SK-N-SH (cell line): Measurements from ENCODE around the gene SPATA33. TPM values are rescaled to one million over a fixed set of nuclear protein-coding genes. Genes with fewer than 3 reads are reported as not detected.
"Not testable (repeated sequence)": the region's sequence is repeated elsewhere in the genome, so short reads cannot be mapped to it uniquely, and the experiment has no call there.

ENCODE experiments used
- CTCF ChIA-PET: fragments of 300-600, 350-600 bp; formaldehyde crosslinking; extraction: SDS; loops from one replicate; lab custom pipeline; 2021; lab: Yijun Ruan, JAX
- POLR2A ChIA-PET: fragments of 350-600 bp; sonication (Branson Sonifier 250); formaldehyde crosslinking; extraction: SDS; loops from one replicate; lab custom pipeline; 2020; ENCODE audit warnings: antibody characterized with exemption, inconsistent platforms; lab: Yijun Ruan, JAX
- DNase-seq: peaks from one replicate; pipeline ENCODE4 v3.0.0; 2012
- H2AFZ ChIP-seq: fragments of 200-600 bp; sonication (generic); 2 replicates; pipeline ENCODE4 v1.8.1; 2016; ENCODE audit warnings: antibody characterized with exemption, mild to moderate bottlenecking, low read depth
- H3F3A ChIP-seq: fragments of 200-600 bp; sonication (generic); replicated peaks from 2 replicates; pipeline ENCODE3; 2016; ENCODE audit warnings: antibody characterized with exemption, mild to moderate bottlenecking; ENCODE audit not compliant: insufficient read depth
- H3K27ac ChIP-seq, 2 experiments: fragments of 200-500 bp in 1 of 2; fragments of 200-600 bp in 1 of 2; sonication (Bioruptor generic) in 1 of 2; sonication (generic), shearing (Covaris generic) in 1 of 2; 2 replicates each; pipeline versions ENCODE4 v1.5.1 to v1.6.1; 2014 to 2016; ENCODE audit warnings: low read depth in 2 of 2, inconsistent platforms in 1 of 2, low read length in 1 of 2, mild to moderate bottlenecking in 1 of 2, mixed read lengths in 1 of 2
- H3K27me3 ChIP-seq: fragments of 200-600 bp; sonication (generic), shearing (Covaris generic); 2 replicates; pipeline ENCODE4 v1.6.1; 2016; ENCODE audit warnings: mixed run types; ENCODE audit not compliant: insufficient read depth
- H3K36me3 ChIP-seq, 2 experiments: fragments of 200-500 bp in 1 of 2; fragments of 200-600 bp in 1 of 2; sonication (Bioruptor generic) in 1 of 2; sonication (generic) in 1 of 2; replicated peaks in 1 of 2; 2 replicates each; pipeline versions ENCODE3 to v1.5.1; 2014 to 2016; ENCODE audit warnings: low read length in 1 of 2, mild to moderate bottlenecking in 1 of 2; ENCODE audit not compliant: insufficient read depth in 2 of 2, control insufficient read depth in 1 of 2
- H3K4me1 ChIP-seq, 2 experiments: fragments of 200-500 bp in 1 of 2; fragments of 200-600 bp in 1 of 2; sonication (Bioruptor generic) in 1 of 2; sonication (generic), shearing (Covaris generic) in 1 of 2; 2 replicates each; pipeline versions ENCODE4 v1.5.1 to v1.6.1; 2014 to 2016; ENCODE audit warnings: low read depth in 1 of 2, low read length in 1 of 2, mixed run types in 1 of 2; ENCODE audit not compliant: insufficient read depth in 2 of 2, control insufficient read depth in 1 of 2
- H3K4me2 ChIP-seq: fragments of 200-600 bp; sonication (generic), shearing (Covaris generic); 2 replicates; pipeline ENCODE4 v1.6.1; 2017; ENCODE audit warnings: mixed run types
- H3K4me3 ChIP-seq, 2 experiments: fragments of 200-500 bp in 1 of 2; fragments of 200-600 bp in 1 of 2; sonication (Bioruptor generic) in 1 of 2; sonication (generic), shearing (Covaris generic) in 1 of 2; 2 replicates each; pipeline versions ENCODE4 v1.5.1 to v1.8.1; 2014 to 2016; ENCODE audit warnings: low read depth in 2 of 2, inconsistent platforms in 1 of 2, low read length in 1 of 2, mild to moderate bottlenecking in 1 of 2, mixed read lengths in 1 of 2, moderate library complexity in 1 of 2
- H3K79me2 ChIP-seq: fragments of 200-600 bp; sonication (generic); 2 replicates; pipeline ENCODE4 v1.8.1; 2017; ENCODE audit warnings: mild to moderate bottlenecking; ENCODE audit not compliant: insufficient read depth
- H3K9ac ChIP-seq: fragments of 200-600 bp; sonication (generic); 2 replicates; pipeline ENCODE4 v1.6.1; 2017; ENCODE audit warnings: mixed run types
- H3K9me2 ChIP-seq: fragments of 200-600 bp; sonication (generic); 2 replicates; pipeline ENCODE4 v1.6.1; 2017; ENCODE audit warnings: mixed run types
- H3K9me3 ChIP-seq: fragments of 200-600 bp; sonication (generic); 2 replicates; pipeline ENCODE4 v1.6.1; 2017; ENCODE audit warnings: mixed run types, mild to moderate bottlenecking, moderate library complexity
- H4K20me1 ChIP-seq: fragments of 200-600 bp; sonication (generic); 2 replicates; pipeline ENCODE4 v1.6.1; 2017; ENCODE audit warnings: mild to moderate bottlenecking, mixed run types; ENCODE audit not compliant: insufficient read depth
- CHD2 ChIP-seq: fragments of 150-350 bp; IDR thresholded peaks from 2 replicates; pipeline ENCODE4 v1.6.1; 2018; ENCODE audit warnings: low read length; ENCODE audit not compliant: partially characterized antibody
- EZH2phosphoT487 ChIP-seq: fragments of 200-600 bp; sonication (generic); IDR thresholded peaks from 2 replicates; pipeline ENCODE4 v1.6.1; 2017; ENCODE audit warnings: low read depth, mixed run types, mild to moderate bottlenecking, antibody characterized with exemption, moderate library complexity, borderline replicate concordance
- FOXJ3 ChIP-seq: sonication (generic); formaldehyde crosslinking; IDR thresholded peaks from 2 replicates; pipeline ENCODE4 v1.5.1; 2020; ENCODE audit warnings: mild to moderate bottlenecking, missing genetic modification reagents
- FOXM1 ChIP-seq: IDR thresholded peaks from 2 replicates; pipeline ENCODE4 v1.4.0; 2012; ENCODE audit warnings: low read depth, mild to moderate bottlenecking
- GABPA ChIP-seq: IDR thresholded peaks from 2 replicates; pipeline ENCODE4 v1.4.0; 2012; ENCODE audit warnings: low read depth, mild to moderate bottlenecking
- GATA2 ChIP-seq: sonication (generic); formaldehyde crosslinking; IDR thresholded peaks from 2 replicates; pipeline ENCODE4 v1.5.0; 2020; ENCODE audit warnings: mild to moderate bottlenecking, missing genetic modification reagents
- JUND ChIP-seq: IDR thresholded peaks from 2 replicates; pipeline ENCODE4 v1.4.0; 2012
- MEF2A ChIP-seq: IDR thresholded peaks from 2 replicates; pipeline ENCODE4 v1.4.0; 2012; ENCODE audit warnings: low read depth, borderline replicate concordance
- MXI1 ChIP-seq: IDR thresholded peaks from 2 replicates; pipeline ENCODE4 v1.6.1; 2012; ENCODE audit warnings: mild to moderate bottlenecking, low read depth, low read length, improper control_type of control experiment
- NRF1 ChIP-seq: IDR thresholded peaks from 2 replicates; pipeline ENCODE4 v1.6.1; 2012; ENCODE audit warnings: low read depth, mild to moderate bottlenecking, low read length
- POLR2AphosphoS5 ChIP-seq: IDR thresholded peaks from 2 replicates; pipeline ENCODE4 v1.6.1; 2012; ENCODE audit warnings: low read depth, low read length
- RCOR1 ChIP-seq: fragments of 150-350 bp; IDR thresholded peaks from 2 replicates; pipeline ENCODE4 v1.6.1; 2017; ENCODE audit warnings: antibody characterized with exemption, low read length
- RFX5 ChIP-seq: IDR thresholded peaks from 2 replicates; pipeline ENCODE4 v1.6.1; 2012; ENCODE audit warnings: mild to moderate bottlenecking, improper control_type of control experiment, low read length
- RXRA ChIP-seq: IDR thresholded peaks from 2 replicates; pipeline ENCODE4 v1.4.0; 2012; ENCODE audit warnings: low read depth, mild to moderate bottlenecking, borderline replicate concordance
- SMC3 ChIP-seq: IDR thresholded peaks from 2 replicates; pipeline ENCODE4 v1.6.1; 2012; ENCODE audit warnings: low read depth, low read length, improper control_type of control experiment
- TCF12 ChIP-seq: IDR thresholded peaks from 2 replicates; pipeline ENCODE4 v1.4.0; 2012
- TEAD4 ChIP-seq: IDR thresholded peaks from 2 replicates; pipeline ENCODE4 v1.4.0; 2012; ENCODE audit warnings: mild to moderate bottlenecking, borderline replicate concordance; ENCODE audit not compliant: insufficient read depth
- USF2 ChIP-seq: fragments of 150-350 bp; IDR thresholded peaks from 2 replicates; pipeline ENCODE4 v1.6.1; 2017; ENCODE audit warnings: antibody characterized with exemption, low read length, low read depth, borderline replicate concordance
- YY1 ChIP-seq: IDR thresholded peaks from 2 replicates; pipeline ENCODE4 v1.4.0; 2012; ENCODE audit warnings: low read depth, mild to moderate bottlenecking
- WGBS: methylation state at CpG from one replicate; pipeline ENCODE4 v1.1.6; 2017; ENCODE audit warnings: low lambda C conversion rate; 5-methylcytosine and 5-hydroxymethylcytosine counted together
- polyA plus RNA-seq, 3 experiments: library from polyadenylated mRNA; depleted of rRNA; stranded (reverse); fragments of >200 nt; gene quantifications; 2 replicates each; pipeline ENCODE4 v1.2.3, GENCODE V29; 2012
- TF ChIP-seq, protein P1 (sequence below): IDR thresholded peaks from 2 replicates; pipeline ENCODE4; 2012
- TF ChIP-seq, protein P2 (sequence below): IDR thresholded peaks from 2 replicates; pipeline ENCODE4 v1.4.0; 2012; ENCODE audit warnings: low read depth

Gene SPATA33
- polyA plus RNA-seq, 1 of the 3 experiments (the other 2 are of a cell fraction): 7.2 TPM

- TF ChIP-seq, protein P1, sequence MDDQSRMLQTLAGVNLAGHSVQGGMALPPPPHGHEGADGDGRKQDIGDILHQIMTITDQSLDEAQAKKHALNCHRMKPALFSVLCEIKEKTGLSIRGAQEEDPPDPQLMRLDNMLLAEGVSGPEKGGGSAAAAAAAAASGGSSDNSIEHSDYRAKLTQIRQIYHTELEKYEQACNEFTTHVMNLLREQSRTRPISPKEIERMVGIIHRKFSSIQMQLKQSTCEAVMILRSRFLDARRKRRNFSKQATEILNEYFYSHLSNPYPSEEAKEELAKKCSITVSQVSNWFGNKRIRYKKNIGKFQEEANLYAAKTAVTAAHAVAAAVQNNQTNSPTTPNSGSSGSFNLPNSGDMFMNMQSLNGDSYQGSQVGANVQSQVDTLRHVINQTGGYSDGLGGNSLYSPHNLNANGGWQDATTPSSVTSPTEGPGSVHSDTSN: no peak
- TF ChIP-seq POLR2AphosphoS5: peak; percentile 34; the same call in 1 of the 2 replicates
- 0 out of 2 replicates have a peak, but pooled peaks have one; percentile 17 for TF ChIP-seq MXI1
- TF ChIP-seq NRF1: no peak
- peak; percentile 97 for TF ChIP-seq TCF12
- no peak for TF ChIP-seq SMC3
These were observed 24.5 kb upstream of the SPATA33 start (continued) for GRCh38 chr16:89633064-89633631.

DNA sequence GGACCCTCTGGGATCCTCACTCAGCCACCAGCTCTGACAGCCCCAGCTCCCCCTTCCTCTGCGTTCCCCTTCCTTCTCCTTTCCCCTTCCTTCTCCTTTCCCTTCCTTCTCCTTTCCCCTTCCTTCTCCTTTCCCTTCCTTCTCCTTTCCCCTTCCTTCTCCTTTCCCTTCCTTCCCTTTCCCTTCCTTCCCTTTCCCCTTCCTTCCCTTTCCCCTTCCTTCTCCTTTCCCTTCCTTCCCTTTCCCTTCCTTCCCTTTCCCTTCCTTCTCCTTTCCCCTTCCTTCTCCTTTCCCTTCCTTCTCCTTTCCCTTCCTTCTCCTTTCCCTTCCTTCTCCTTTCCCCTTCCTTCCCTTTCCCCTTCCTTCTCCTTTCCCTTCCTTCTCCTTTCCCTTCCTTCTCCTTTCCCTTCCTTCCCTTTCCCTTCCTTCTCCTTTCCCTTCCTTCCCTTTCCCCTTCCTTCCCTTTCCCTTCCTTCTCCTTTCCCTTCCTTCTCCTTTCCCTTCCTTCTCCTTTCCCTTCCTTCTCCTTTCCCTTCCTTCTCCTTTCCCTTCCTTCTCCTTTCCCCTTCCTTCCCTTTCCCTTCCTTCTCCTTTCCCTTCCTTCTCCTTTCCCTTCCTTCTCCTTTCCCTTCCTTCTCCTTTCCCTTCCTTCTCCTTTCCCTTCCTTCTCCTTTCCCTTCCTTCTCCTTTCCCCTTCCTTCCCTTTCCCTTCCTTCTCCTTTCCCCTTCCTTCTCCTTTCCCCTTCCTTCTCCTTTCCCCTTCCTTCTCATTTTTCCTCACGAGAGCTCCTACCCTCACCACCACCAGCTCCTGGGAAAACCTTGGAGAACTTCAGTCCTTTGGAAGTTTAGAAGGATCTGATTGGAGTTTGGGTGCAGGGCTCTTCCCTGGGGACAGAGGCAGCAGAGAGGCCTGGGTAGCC lies 22.9 kb upstream of the SPATA33 start:
- CTCF ChIA-PET: interaction anchor here (0.7 to 2.8 kb wide), 5 partner anchors 10 to 25 kb away, joined by 3 to 20 read pairs (median 4); no protein-coding TSS in a partner anchor
- DNase-seq: not testable (repeated sequence)
- 66% methylated on average over 2 of the region's 2 CpGs for WGBS

GRCh38 chr16:89636663-89637062 lies 21.0 kb upstream of the SPATA33 start:
- H3K27ac ChIP-seq: no peak overlapping the region
- peaks cover 10 to 14% of the 10 kb centered on the region in 2 experiments; a peak in 3 of 4 replicates for H3K4me1 ChIP-seq
- no peaks in the 10 kb centered on the region for H4K20me1 ChIP-seq
- no peak overlapping the region for H3K9ac ChIP-seq
- H3F3A ChIP-seq: peaks cover 20% of the 10 kb centered on the region
- no peaks in the 10 kb centered on the region for H3K79me2 ChIP-seq
- no peaks in the 10 kb centered on the region for H3K9me2 ChIP-seq
- H2AFZ ChIP-seq: no peak overlapping the region
- POLR2A ChIA-PET: no interaction called here
- H3K27me3 ChIP-seq: no peaks in the 10 kb centered on the region
- DNase-seq: no peak
- H3K36me3 ChIP-seq: no peaks in the 10 kb centered on the region
- no peak overlapping the region for H3K4me3 ChIP-seq
- CTCF ChIA-PET: interaction anchor here (1.2 to 1.8 kb wide), 3 partner anchors 17 to 71 kb away, joined by 4 to 6 read pairs (median 5); no protein-coding TSS in a partner anchor
- H3K4me2 ChIP-seq: no peak overlapping the region
- no peaks in the 10 kb centered on the region for H3K9me3 ChIP-seq
- no CpG with 5 or more reads among the region's 12 CpGs for WGBS
- TF ChIP-seq TEAD4 (no peak), FOXM1 (no peak), GATA2 (CRISPR knock-in tag) (no peak), MXI1 (no peak), RCOR1 (no peak), POLR2AphosphoS5 (no peak), YY1 (no peak), FOXJ3 (CRISPR knock-in tag) (no peak), RFX5 (no peak), EZH2phosphoT487 (no peak), CHD2 (no peak), GABPA (no peak), USF2 (no peak), RXRA (no peak), MEF2A (no peak), JUND (no peak)
- TF ChIP-seq, protein P2, sequence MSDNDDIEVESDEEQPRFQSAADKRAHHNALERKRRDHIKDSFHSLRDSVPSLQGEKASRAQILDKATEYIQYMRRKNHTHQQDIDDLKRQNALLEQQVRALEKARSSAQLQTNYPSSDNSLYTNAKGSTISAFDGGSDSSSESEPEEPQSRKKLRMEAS: no peak

More for the DNA sequence above, 22.9 kb upstream of the SPATA33 start:
- H3K4me3 ChIP-seq, POLR2A ChIA-PET, H3K4me2 ChIP-seq, H4K20me1 ChIP-seq, H3K9me3 ChIP-seq, H3K27me3 ChIP-seq, H3K36me3 ChIP-seq, H2AFZ ChIP-seq, H3K9me2 ChIP-seq, H3K27ac ChIP-seq, H3K9ac ChIP-seq, H3K79me2 ChIP-seq: not testable (repeated sequence)
- Histone ChIP-seq H3F3A (peaks cover 21% of the 10 kb centered on the region), H3K4me1 (peaks cover 8 to 14% of the 10 kb centered on the region in 2 experiments; a peak in 3 of 4 replicates)
